Fibroblast of skin of left quadriceps (primary cell): ENCODE data around the gene GLT8D2.

ENCODE experiments used
- DNase-seq, 2 experiments: peaks; one replicate each; pipeline ENCODE4 v3.0.0-alpha.2; 2013; ENCODE audit warnings: low read depth in 2 of 2

The GLT8D2 gene

DNA sequence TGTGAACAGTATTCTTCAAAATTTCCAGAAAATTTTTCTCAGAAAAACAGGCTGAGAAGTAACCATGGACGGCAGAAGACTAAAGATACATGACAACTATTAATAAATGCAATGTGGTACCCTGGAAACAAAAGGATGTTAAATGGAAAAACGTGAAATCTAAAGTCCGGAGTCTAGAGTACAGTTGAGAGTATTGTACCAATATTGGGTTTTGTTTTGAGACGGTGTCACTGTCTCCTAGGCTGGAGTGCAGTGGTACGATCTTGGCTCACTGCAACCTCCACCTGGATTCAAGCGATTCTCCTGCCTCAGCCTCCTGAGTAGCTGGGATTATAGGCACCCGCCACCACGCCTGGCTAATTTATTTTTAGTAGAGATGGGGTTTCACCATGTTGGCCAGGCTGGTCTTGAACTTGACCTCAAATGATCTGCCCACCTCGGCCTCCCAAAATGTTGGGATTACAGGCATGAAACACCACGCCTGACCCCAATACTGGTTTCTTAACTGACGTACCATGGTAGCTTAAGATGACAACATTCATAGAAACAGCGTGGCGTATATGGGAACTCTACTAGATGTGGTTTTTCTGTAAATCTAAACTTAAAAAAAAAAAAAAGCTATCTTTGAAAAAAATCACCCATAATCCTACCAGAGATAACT is 101.1 kb downstream of the GLT8D2 start:
- DNase-seq: no peak

DNA sequence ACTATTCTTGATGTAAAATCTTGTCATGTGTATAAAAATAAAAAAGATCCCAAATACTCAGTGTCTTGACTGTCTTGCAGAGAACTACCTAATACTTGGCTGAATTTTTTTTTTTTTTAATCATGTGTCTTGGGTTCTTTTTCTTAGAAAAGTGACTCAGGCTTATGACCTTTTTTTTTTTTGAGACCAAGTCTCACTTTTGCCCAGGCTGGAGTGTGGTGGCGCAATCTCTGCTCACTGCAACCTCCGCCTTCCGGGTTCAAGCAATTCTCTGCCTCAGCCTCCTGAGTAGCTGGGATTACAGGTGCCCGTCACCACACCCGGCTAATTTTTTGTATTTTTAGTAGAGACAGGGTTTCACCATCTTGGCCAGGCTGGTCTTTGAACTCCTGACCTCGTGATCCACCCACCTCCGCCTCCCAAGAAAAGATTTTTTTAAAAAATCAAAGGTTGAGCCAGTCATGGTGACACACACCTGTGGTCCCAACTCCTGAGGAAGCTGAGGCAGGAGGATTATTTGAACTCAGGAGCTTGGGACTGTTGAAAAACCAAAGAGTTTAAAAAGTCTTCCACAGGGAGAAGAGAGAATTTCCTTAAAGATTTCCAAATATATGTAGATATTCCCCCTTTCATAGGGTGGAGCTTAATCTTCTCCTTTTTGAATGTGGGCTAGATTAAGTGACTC is 102.0 kb downstream of the GLT8D2 start:
- no peak for DNase-seq

DNA sequence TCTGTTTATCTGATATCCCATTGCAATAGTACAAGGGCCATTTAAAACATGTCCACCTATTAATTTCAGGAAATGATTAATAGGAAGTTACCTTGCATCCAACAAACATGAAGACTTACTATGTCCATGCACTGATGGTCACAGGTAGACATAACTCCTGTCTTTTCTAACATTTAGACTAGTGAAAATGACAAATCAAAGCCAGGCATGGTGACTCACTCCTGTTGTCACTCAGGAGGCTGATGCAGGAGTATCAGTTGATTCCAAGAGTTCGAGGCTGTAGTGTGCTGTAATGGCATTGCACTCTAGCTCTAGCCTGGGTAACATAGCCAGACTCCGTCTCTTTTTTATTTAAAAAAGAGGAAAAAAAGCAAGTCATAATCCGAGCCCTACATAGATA is 105.0 kb downstream of the GLT8D2 start:
- DNase-seq: no peak
